GM19035 (cell line): ENCODE data around the gene OLFM2.
"Not testable (repeated sequence)": the region's sequence is repeated elsewhere in the genome, so short reads cannot be mapped to it uniquely, and the experiment has no call there.

Experiments used
- ATAC-seq: cut with Tn5 transposase; IDR thresholded peaks from one replicate; pipeline ENCODE4 v1.9.1; 2021; ENCODE audit not compliant: unreplicated experiment

The OLFM2 gene

DNA sequence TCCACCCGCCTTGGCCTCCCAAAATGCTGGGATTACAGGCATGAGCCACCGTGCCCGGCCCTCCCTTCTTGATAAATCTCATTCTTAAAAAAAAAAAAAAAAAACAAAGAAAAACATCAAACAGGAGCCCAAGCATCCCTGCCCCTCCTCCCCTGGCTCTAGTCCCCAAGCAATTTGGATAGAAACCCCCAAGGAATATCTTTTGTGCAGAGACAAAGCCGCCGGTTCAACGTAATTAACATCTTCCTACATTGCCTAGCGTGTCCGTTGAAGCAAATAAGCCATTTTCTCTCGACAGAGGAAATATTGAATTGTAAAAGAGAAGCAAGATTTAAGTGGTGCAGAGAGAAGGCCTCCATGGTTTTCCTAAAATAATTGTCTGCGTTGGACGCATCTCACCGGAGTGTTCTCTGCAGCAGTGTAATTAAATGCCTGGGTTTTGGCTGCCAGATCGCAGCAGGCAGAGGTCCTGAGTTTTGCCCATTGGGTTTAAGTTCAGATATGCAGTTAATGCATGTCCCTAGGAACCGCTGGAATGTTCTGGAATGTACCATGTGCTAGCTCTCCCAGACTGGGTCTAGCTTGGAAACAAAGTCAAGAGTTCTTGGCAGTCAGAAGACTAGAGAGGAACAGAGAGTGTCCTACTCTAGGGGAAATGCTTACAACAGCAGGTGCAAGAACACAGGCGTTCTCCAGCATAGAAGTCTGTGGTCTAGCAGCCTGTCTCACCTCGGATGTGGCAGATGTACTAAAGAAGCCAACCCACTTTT, 70.4 kb downstream of the OLFM2 start:
- ATAC-seq = no peak

- no peak for ATAC-seq
These were observed 72.6 kb downstream of the OLFM2 start for GRCh38 chr19:9863759-9864158.

DNA sequence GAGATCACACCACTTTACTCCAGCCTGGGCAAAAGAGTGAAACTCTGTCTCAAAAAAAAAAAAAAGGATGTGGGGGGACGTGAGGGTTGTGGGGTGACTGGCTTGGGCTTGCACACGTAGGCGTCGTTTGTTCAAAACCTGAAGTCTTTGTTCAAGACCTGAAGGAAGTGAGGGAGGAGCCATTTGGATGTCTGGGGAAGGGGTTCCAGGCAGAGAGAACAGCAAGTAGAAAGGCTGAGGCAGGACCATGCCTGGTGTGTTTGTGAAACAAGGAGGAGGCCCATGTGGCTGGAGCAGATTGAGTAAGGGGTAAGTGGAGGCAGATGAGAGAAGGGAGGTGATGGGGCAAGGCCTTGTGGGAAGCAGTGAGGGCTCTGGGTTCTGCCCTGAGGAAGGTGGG, 73.4 kb downstream of the OLFM2 start:
- ATAC-seq = no peak

DNA sequence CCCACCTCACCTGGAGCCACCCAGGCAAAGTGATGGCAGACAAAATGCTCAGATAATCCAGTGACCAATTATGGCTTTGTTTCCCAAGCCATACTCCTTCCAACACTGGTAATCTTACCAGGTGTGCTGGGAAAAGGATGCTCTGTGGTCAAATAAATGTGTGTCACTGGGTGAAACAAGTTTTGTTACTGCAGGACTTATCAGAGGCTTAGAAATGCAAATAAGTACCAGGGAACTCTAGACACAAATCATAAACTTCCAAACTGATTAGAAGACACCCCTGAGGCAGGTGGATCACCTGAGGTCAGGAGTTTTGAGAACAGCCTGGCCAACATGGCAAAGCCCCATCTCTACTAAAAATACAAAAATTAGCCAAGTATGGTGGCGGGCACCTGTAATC, 74.8 kb downstream of the OLFM2 start:
- no peak for ATAC-seq

- ATAC-seq = no peak
These were observed 75.9 kb downstream of the OLFM2 start for GRCh38 chr19:9860407-9860806.

GRCh38 chr19:9858766-9859165, 77.5 kb downstream of the OLFM2 start:
- ATAC-seq = no peak

- no peak for ATAC-seq
These were observed 78.2 kb downstream of the OLFM2 start for GRCh38 chr19:9857920-9858746.

DNA sequence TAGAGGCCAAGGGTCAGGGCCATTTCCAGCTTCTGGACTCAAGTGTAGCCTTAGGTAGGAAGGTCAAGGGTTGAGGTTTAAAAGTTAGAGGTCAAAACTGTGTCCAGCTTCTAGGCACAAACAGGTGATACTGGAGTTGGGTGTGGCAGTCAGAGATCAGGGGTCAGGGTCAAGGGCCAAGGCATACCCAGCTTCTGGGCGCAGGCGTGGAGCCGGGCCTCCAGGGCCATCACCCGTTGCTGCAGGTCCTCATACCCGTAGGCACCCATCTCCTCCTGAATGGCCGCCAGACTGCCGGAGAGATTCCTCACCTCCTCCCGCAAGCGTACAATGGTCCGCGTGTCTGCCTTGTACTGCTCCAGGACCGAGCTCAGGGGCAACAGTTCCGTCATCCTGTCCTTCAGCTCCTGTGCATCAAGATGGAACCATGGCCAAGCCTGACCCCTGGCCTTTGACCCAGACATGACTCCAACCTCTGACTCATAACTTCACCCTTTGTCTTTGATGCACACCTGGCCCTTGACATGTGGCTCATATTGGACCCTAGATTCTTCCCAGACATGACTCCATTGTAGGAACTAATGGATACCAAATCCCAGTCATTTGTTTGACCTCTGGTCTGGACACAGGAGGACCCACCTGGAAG, 79.1 kb downstream of the OLFM2 start:
- ATAC-seq = no peak

GRCh38 chr19:9856609-9857008, 79.7 kb downstream of the OLFM2 start:
- ATAC-seq = no peak

DNA sequence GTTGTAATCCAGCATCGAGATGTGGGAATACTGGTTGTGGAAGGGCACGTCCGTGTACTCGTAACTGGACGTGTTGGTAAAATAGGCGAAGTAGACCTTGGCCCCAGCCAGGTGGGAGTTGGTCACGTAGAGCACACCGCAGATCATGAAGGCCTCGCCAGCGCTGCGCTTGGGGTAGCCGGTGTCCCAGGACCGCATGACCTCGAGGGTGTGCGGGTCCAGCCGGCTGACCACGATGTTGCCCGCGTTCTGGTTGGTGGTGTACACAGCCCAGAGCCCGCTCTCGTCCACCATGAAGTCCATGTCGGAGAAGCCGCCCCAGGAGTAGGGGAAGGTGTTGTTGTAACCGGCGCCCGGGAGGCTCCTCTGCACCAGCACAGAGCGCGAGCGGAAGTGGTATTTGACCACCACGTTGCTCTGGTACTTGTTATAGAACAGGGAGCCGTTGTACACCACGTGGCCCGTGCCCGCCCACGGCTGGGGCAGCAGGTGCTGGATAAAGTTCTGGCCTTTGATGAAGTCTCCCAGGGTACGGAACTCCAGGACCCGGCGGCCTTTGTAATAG, 82.0 kb downstream of the OLFM2 start:
- no peak for ATAC-seq

DNA sequence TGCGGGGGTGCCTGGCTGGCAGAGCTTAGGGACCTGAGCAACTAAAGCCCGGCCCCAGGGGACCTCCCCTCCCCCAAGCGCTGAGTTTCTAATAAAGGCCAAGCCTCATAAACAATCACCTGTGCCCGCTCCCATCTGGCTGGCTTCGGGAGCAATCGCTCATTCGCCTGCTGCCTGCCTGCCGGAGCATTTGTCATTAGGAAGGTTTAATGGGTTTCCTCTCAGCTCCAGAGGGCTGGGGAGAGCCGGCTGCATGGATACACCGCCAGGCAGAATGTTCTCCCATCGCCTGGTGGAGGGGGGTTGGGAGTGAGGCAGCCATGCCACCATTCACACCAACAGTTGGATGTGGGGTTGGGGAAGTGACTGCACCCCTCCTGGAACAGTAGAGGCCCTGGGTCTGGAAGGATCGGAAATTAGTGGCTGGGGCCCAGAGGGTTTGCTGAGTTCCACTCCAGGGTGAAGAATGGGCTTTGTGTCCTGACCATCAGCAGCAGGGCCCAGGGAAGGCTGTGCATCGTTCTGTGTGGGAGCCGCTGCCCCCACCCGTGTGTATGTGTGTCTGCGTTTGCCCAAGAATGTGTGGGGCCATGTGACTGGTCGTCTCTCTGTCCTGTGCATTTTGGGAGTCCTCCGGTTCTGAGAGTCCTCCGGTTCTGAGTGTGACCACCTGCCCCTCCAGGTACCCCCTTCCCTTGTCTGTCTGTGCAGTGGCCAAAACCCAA, 85.9 kb downstream of the OLFM2 start:
- ATAC-seq = no peak

DNA sequence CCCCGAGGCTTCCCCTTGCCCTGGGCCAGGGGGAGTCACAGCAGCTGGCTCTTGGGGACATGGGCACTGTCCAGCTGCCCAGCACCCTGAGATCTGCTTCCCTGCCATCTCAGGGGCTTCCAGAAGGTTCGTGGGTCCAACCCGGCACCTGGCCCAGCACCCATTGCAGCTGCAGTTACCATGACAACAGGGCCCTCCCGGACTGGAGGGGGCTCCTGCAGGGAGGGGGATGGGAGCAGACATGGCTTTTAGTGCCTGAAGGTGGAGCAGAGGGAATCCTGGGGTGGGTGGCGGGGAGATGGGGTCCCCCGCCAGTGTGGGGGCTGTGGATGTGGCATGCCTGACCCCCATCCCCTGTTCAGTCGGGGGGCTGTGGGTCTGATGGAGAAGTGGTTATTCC, 86.5 kb downstream of the OLFM2 start:
- ATAC-seq = no peak

DNA sequence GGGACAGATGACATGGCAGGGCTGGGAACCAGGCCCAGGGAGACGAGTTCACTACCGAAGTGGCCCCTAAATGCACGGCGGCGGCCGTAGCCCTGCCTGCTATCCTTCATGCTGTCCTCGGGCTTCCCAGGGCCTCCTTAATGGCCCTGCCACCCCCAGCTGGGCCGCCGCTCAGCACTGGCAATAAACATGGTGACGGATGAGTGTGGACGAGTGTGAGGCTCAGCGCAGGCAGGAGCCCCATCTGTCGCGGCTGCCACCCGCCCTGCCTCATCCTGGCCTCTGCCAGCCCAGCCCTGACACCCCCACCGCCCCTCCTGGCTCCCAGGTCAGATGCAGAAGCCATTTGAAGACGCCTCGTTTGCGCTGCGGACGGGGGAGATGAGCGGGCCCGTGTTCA, 87.6 kb downstream of the OLFM2 start:
- ATAC-seq = no peak

GRCh38 chr19:9848060-9848459, 88.3 kb downstream of the OLFM2 start:
- no peak for ATAC-seq

DNA sequence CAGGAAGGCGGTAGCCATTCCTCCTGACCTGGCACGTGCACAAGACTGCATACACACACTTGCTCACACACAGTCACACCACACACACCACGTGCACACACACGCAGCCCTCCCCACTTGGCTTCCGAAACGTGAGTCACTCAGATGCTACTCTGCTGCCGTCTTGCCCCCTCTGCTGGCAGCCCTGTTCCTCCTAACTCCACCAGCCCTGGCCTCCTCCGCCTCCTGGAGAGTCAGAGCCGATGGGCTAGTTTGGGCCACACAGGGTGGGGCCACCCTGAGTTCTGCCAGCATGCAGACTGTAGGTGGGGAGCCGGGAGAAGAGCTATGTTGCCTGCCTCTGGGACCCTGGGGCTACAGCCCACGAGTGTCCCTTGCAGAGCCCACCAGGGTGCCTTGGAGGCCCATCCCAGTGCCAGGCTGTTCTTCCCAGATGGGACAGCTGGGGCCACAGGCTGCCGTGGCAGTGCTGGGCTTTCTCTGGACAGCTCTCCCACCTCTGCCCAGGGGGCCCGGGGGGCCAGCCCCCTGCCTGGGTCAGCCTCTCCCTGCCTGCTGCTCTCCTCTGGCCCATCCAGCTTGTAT, 89.1 kb downstream of the OLFM2 start:
- no peak for ATAC-seq

- ATAC-seq = not testable (repeated sequence)
These were observed 92.6 kb downstream of the OLFM2 start for GRCh38 chr19:9843626-9844273.

GRCh38 chr19:9842834-9843625, 93.3 kb downstream of the OLFM2 start:
- no peak for ATAC-seq

GRCh38 chr19:9839415-9839814, 96.9 kb downstream of the OLFM2 start:
- no peak for ATAC-seq

- ATAC-seq = no peak
These were observed 98.0 kb downstream of the OLFM2 start for GRCh38 chr19:9838324-9838723.
